Astrocyte (in vitro differentiated cells and primary cell): ENCODE data around the gene TENT4A. TPM values are rescaled to one million over a fixed set of nuclear protein-coding genes. Genes with fewer than 3 reads are reported as not detected.
A peak's percentile ranks its signal among the peaks of the same experiment; 100 is the strongest.

ENCODE experiments used
- DNase-seq: peaks from one replicate; pipeline ENCODE4 v3.0.0-alpha.2; 2010; ENCODE audit warnings: low read depth
- FAIRE-seq: peaks from 2 replicates; lab custom pipeline; 2011; peaks lifted over from hg19 to GRCh38; lab: Jason Lieb, UNC
- H2AFZ ChIP-seq: 2 replicates; pipeline ENCODE4 v1.6.0; 2012; ENCODE audit warnings: low read depth, low read length, inconsistent platforms
- H3K27ac ChIP-seq: 2 replicates; pipeline ENCODE4 v1.5.1; 2011; ENCODE audit warnings: low read depth, low read length, inconsistent platforms
- H3K27me3 ChIP-seq: 2 replicates; pipeline ENCODE4 v1.6.0; 2011; ENCODE audit warnings: low read length, inconsistent platforms; ENCODE audit not compliant: insufficient read depth
- H3K36me3 ChIP-seq: 2 replicates; pipeline ENCODE4 v1.5.1; 2011; ENCODE audit warnings: low read length, inconsistent platforms; ENCODE audit not compliant: insufficient read depth
- H3K4me1 ChIP-seq: 2 replicates; pipeline ENCODE4 v1.5.1; 2011; ENCODE audit warnings: low read length, inconsistent platforms; ENCODE audit not compliant: insufficient read depth
- H3K4me2 ChIP-seq: 2 replicates; pipeline ENCODE4 v1.6.0; 2012; ENCODE audit warnings: low read length, inconsistent platforms
- H3K4me3 ChIP-seq: 2 replicates; pipeline ENCODE4 v1.5.1; 2011; ENCODE audit warnings: low read depth, mild to moderate bottlenecking, low read length, inconsistent platforms; ENCODE audit not compliant: insufficient read depth
- H3K79me2 ChIP-seq: 2 replicates; pipeline ENCODE4 v1.6.0; 2012; ENCODE audit warnings: mild to moderate bottlenecking, low read length, inconsistent platforms; ENCODE audit not compliant: insufficient read depth
- H3K9ac ChIP-seq: 2 replicates; pipeline ENCODE4 v1.6.0; 2012; ENCODE audit warnings: mild to moderate bottlenecking, low read length, inconsistent platforms
- H3K9me3 ChIP-seq: 2 replicates; pipeline ENCODE4 v1.5.1; 2012; ENCODE audit warnings: low read depth, mild to moderate bottlenecking, low read length, inconsistent platforms; ENCODE audit not compliant: insufficient read depth
- H4K20me1 ChIP-seq: 2 replicates; pipeline ENCODE4 v1.6.0; 2012; ENCODE audit warnings: low read length, inconsistent platforms; ENCODE audit not compliant: insufficient read depth
- H3K27ac Mint-ChIP-seq: one replicate; pipeline ENCODE4 v1.8.0; 2021; ENCODE audit warnings: mild to moderate bottlenecking, mixed read lengths; ENCODE audit not compliant: unreplicated experiment
- H3K27me3 Mint-ChIP-seq: one replicate; pipeline ENCODE4 v1.8.0; 2021; ENCODE audit warnings: low read depth, mixed read lengths; ENCODE audit not compliant: unreplicated experiment
- H3K36me3 Mint-ChIP-seq: one replicate; pipeline ENCODE4 v1.8.0; 2021; ENCODE audit warnings: low read depth, mixed read lengths; ENCODE audit not compliant: unreplicated experiment
- H3K4me1 Mint-ChIP-seq: one replicate; pipeline ENCODE4 v1.8.0; 2021; ENCODE audit warnings: low read depth, mixed read lengths; ENCODE audit not compliant: unreplicated experiment
- H3K4me3 Mint-ChIP-seq: one replicate; pipeline ENCODE4 v1.8.0; 2021; ENCODE audit warnings: mild to moderate bottlenecking, moderate library complexity, mixed read lengths; ENCODE audit not compliant: unreplicated experiment
- H3K9me3 Mint-ChIP-seq: one replicate; pipeline ENCODE4 v1.8.0; 2021; ENCODE audit warnings: mild to moderate bottlenecking, mixed read lengths; ENCODE audit not compliant: unreplicated experiment
- EZH2 ChIP-seq: IDR thresholded peaks from 2 replicates; pipeline ENCODE4 v1.6.1; 2012; ENCODE audit warnings: mild to moderate bottlenecking, low read length, inconsistent platforms; ENCODE audit not compliant: insufficient read depth
- total RNA-seq: library from RNA; stranded (reverse); gene quantifications from 2 replicates; pipeline ENCODE4 v1.2.1, GENCODE V29; 2021
- TF ChIP-seq, protein P1 (sequence below): IDR thresholded peaks from 2 replicates; pipeline ENCODE4 v1.5.1; 2011; ENCODE audit warnings: low read depth, mild to moderate bottlenecking, inconsistent platforms, low read length, moderate library complexity; ENCODE audit not compliant: insufficient read depth

TENT4A gene
- total RNA-seq, 1 donor from 2014 or later = 18.8 TPM

DNA sequence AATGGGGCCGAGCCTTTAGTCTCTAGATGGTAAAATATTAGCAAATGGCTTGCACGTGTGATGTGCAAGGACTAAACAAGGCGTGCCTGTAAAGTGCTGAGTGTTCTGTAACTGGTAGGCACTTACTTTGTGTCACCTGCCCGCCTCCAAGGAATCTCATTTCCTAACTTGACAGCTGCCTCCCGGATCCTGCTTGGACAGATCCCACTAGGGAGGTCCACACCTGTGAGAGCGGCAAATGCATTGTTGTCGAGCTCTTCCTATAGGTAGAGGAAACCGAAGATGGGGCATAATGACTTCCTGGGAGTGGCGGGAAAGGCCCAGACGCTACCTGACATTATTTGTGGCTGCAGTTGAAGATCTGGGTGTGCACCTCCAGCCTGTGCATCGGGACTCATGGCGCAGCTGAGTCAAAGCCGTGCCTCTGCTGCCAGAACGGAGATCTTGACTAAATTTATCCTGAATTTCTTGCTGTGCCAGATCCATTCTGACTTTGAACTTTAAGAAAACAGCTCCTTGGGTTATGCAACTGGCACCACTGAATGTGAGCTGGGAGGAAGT lies 79.8 kb downstream of the TENT4A start:
- Histone ChIP-seq H2AFZ (no peak overlapping the region), H3K4me1 (no peaks in the 10 kb centered on the region), H3K9ac (no peak overlapping the region), H3K36me3 (no peaks in the 10 kb centered on the region), H3K27me3 (no peaks in the 10 kb centered on the region), H3K79me2 (no peaks in the 10 kb centered on the region), H4K20me1 (no peaks in the 10 kb centered on the region), H3K4me2 (no peak overlapping the region), H3K9me3 (no peaks in the 10 kb centered on the region), H3K4me3 (no peak overlapping the region), H3K27ac (no peak overlapping the region)
- Mint-ChIP-seq H3K27ac (no peak overlapping the region), H3K27me3 (peaks cover 24% of the 10 kb centered on the region), H3K4me1 (no peaks in the 10 kb centered on the region), H3K9me3 (peaks cover 2% of the 10 kb centered on the region), H3K36me3 (no peaks in the 10 kb centered on the region), H3K4me3 (no peak overlapping the region)
- FAIRE-seq = no peak
- no peak for TF ChIP-seq EZH2
- TF ChIP-seq, protein P1, sequence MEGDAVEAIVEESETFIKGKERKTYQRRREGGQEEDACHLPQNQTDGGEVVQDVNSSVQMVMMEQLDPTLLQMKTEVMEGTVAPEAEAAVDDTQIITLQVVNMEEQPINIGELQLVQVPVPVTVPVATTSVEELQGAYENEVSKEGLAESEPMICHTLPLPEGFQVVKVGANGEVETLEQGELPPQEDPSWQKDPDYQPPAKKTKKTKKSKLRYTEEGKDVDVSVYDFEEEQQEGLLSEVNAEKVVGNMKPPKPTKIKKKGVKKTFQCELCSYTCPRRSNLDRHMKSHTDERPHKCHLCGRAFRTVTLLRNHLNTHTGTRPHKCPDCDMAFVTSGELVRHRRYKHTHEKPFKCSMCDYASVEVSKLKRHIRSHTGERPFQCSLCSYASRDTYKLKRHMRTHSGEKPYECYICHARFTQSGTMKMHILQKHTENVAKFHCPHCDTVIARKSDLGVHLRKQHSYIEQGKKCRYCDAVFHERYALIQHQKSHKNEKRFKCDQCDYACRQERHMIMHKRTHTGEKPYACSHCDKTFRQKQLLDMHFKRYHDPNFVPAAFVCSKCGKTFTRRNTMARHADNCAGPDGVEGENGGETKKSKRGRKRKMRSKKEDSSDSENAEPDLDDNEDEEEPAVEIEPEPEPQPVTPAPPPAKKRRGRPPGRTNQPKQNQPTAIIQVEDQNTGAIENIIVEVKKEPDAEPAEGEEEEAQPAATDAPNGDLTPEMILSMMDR = no peak
- DNase-seq = no peak

DNA sequence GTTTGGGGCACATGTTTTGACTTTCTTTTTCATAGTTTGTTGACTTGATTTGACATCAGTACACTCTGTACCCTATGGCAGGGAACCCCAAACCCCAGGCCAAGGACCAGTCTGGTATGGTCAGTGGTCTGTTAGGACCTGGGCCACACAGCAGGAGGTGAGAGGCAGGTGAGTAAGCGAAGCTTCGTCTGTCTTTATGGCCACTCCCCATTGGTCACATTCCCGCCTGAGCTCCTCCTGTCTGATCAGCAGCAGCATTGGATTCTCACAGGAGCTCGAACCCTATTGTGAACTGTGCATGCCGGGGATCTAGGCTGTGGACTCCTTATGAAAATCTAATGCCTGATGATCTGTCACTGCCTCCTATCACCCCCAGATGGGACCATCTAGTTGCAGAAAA lies 88.0 kb downstream of the TENT4A start:
- H3K4me1 ChIP-seq = no peaks in the 10 kb centered on the region
- H3K4me3 ChIP-seq = no peak overlapping the region
- Mint-ChIP-seq H3K27me3 (peaks cover 2% of the 10 kb centered on the region), H3K4me1 (peaks cover 20% of the 10 kb centered on the region), H3K36me3 (peaks cover 5% of the 10 kb centered on the region), H3K9me3 (peaks cover 7% of the 10 kb centered on the region), H3K4me3 (no peak overlapping the region), H3K27ac (no peak overlapping the region)
- no peak overlapping the region for H3K4me2 ChIP-seq
- no peak overlapping the region for H3K9ac ChIP-seq
- no peaks in the 10 kb centered on the region for H3K9me3 ChIP-seq
- H3K27me3 ChIP-seq = no peaks in the 10 kb centered on the region
- H3K36me3 ChIP-seq = no peaks in the 10 kb centered on the region
- H3K79me2 ChIP-seq = no peaks in the 10 kb centered on the region
- no peaks in the 10 kb centered on the region for H4K20me1 ChIP-seq
- DNase-seq (no peak), FAIRE-seq (no peak)
- no peak overlapping the region for H3K27ac ChIP-seq
- no peak overlapping the region for H2AFZ ChIP-seq
- TF ChIP-seq, protein P1 = no peak

DNA sequence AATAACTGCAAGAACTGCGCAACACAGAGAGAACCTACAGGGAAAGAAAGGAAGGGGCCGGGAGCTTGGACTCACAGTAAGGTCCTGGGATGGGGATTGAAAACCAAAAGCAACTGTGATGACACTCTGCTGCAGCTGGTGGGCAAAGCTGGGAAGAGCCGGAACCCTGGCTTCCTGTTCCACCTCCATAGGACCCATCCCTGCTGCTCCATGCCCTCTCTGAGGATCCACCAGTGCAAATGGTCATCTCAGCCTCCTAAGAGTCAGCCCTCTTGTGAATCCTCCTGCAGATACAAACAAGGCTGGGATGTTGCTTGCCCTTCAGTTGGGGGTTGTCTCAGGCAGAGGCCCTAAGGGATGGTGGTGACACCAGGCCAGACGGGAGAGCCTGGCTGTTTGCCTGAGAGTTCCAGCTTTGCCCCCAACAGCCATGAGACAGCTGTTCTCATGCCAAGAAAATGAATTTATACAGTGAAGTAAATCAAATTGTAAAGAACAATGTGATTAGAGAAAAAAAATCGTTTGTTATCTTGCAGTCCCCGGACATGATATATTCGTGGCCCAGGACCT lies 90.8 kb downstream of the TENT4A start:
- H3K4me1 Mint-ChIP-seq = peaks cover 20% of the 10 kb centered on the region
- H3K4me3 ChIP-seq = no peak overlapping the region
- no peaks in the 10 kb centered on the region for H4K20me1 ChIP-seq
- peak overlapping the region; percentile 64 for H3K4me3 Mint-ChIP-seq
- H3K9ac ChIP-seq = no peak overlapping the region
- no peak overlapping the region for H3K27ac ChIP-seq
- H3K9me3 Mint-ChIP-seq = peaks cover 7% of the 10 kb centered on the region
- H2AFZ ChIP-seq = no peak overlapping the region
- no peaks in the 10 kb centered on the region for H3K27me3 Mint-ChIP-seq
- no peak for TF ChIP-seq EZH2
- TF ChIP-seq, protein P1 = no peak
- H3K9me3 ChIP-seq = no peaks in the 10 kb centered on the region
- H3K27me3 ChIP-seq = no peaks in the 10 kb centered on the region
- H3K27ac Mint-ChIP-seq = peak overlapping the region; percentile 77
- no peak for DNase-seq
- no peak overlapping the region for H3K4me2 ChIP-seq
- H3K36me3 ChIP-seq = no peaks in the 10 kb centered on the region
- no peaks in the 10 kb centered on the region for H3K79me2 ChIP-seq
- H3K36me3 Mint-ChIP-seq = peaks cover 5% of the 10 kb centered on the region
- FAIRE-seq = no peak
- no peaks in the 10 kb centered on the region for H3K4me1 ChIP-seq
